B cell (primary cell): ENCODE results near the gene ADAM19. TPM values are rescaled to one million over a fixed set of nuclear protein-coding genes. Genes with fewer than 3 reads are reported as not detected.

Source experiments
- ATAC-seq: fragments of 200-7000 bp; cut with Tn5 transposase; one replicate; pipeline ENCODE4 v1.10.0; 2021; ENCODE audit warnings: low read depth, mild to moderate bottlenecking, moderate number of reproducible peaks, moderate library complexity
- CTCF ChIA-PET: fragments of 350-600 bp; sonication (Branson Sonifier 250); formaldehyde crosslinking; loops from one replicate; lab custom pipeline; 2021; ENCODE audit warnings: antibody characterized with exemption, inconsistent platforms; lab: Charles Lee
- POLR2A ChIA-PET: fragments of 350-600 bp; sonication (Branson Sonifier 250); formaldehyde crosslinking; loops from one replicate; lab custom pipeline; 2021; ENCODE audit warnings: antibody characterized with exemption; lab: Charles Lee
- DNase-seq: peaks from one replicate; pipeline ENCODE4 v3.0.0; 2013
- H2AFZ ChIP-seq: 2 replicates; pipeline ENCODE4 v1.6.1; 2012; ENCODE audit warnings: mild to moderate bottlenecking, low read depth, low read length; ENCODE audit not compliant: insufficient read depth, poor library complexity, severe bottlenecking
- H3K27ac ChIP-seq, 2 donors: 1 replicate in 1 of 2; 2 replicates in 1 of 2; pipeline ENCODE4 v1.5.1; 2012 to 2013; ENCODE audit warnings: low read length in 2 of 2, mild to moderate bottlenecking in 2 of 2, moderate library complexity in 1 of 2
- H3K27me3 ChIP-seq, 4 experiments: fragments of 200-600 bp in 1 of 4; sonication (generic) in 1 of 4; replicated peaks in 1 of 4; 1 replicate in 2 of 4; 2 replicates in 2 of 4; pipeline versions ENCODE4 v1.6.1 to v1.7.0; 2013 to 2016; ENCODE audit warnings: low read length in 3 of 4, mild to moderate bottlenecking in 2 of 4, mixed read lengths in 1 of 4, moderate library complexity in 1 of 4; ENCODE audit not compliant: insufficient read depth in 4 of 4, control insufficient read depth in 3 of 4; ENCODE audit errors: control extremely low read depth in 1 of 4
- H3K36me3 ChIP-seq, 2 experiments: replicated peaks in 1 of 2; 1 replicate in 1 of 2; 2 replicates in 1 of 2; pipeline versions ENCODE4 v1.6.1 to v1.7.1; 2013; ENCODE audit warnings: low read length in 1 of 2; ENCODE audit not compliant: insufficient read depth in 2 of 2, control insufficient read depth in 1 of 2; ENCODE audit errors: control extremely low read depth in 1 of 2, extremely low read depth in 1 of 2
- H3K4me1 ChIP-seq, 2 donors: fragments of 200-600 bp in 1 of 2; sonication (generic) in 1 of 2; 1 replicate in 1 of 2; 2 replicates in 1 of 2; pipeline versions ENCODE4 v1.5.1 to v1.6.1; 2013 to 2017; ENCODE audit warnings: low read length in 2 of 2; ENCODE audit not compliant: control insufficient read depth in 2 of 2, insufficient read depth in 2 of 2
- H3K4me2 ChIP-seq: replicated peaks from 2 replicates; pipeline ENCODE3; 2012; ENCODE audit warnings: mild to moderate bottlenecking, low read depth, low read length; ENCODE audit not compliant: poor library complexity, severe bottlenecking
- H3K4me3 ChIP-seq, 5 experiments: fragments of 200-600 bp in 1 of 5; sonication (generic) in 1 of 5; 1 replicate in 3 of 5; 2 replicates in 2 of 5; pipeline versions ENCODE4 v1.5.1 to v1.7.0; 2011 to 2016; ENCODE audit warnings: low read length in 4 of 5, mild to moderate bottlenecking in 4 of 5, low read depth in 2 of 5, control low read depth in 1 of 5, moderate library complexity in 1 of 5; ENCODE audit not compliant: insufficient read depth in 1 of 5; ENCODE audit errors: control extremely low read depth in 1 of 5, extremely low read depth in 1 of 5
- H3K79me2 ChIP-seq: fragments of 200-600 bp; sonication (generic); one replicate; pipeline ENCODE4 v1.6.0; 2016; ENCODE audit warnings: low read length; ENCODE audit not compliant: control insufficient read depth, insufficient read depth
- H3K9ac ChIP-seq: fragments of 200-600 bp; sonication (generic); 2 replicates; pipeline ENCODE4 v1.6.1; 2017; ENCODE audit warnings: mild to moderate bottlenecking, low read length, moderate library complexity
- H3K9me3 ChIP-seq, 3 donors: one replicate each; pipeline versions ENCODE4 v1.6.1 to v1.7.1; 2013; ENCODE audit warnings: low read length in 2 of 3; ENCODE audit not compliant: control insufficient read depth in 2 of 3, insufficient read depth in 1 of 3; ENCODE audit errors: control extremely low read depth in 1 of 3
- H4K20me1 ChIP-seq: 2 replicates; pipeline ENCODE4 v1.6.0; 2012; ENCODE audit warnings: mild to moderate bottlenecking, low read length; ENCODE audit not compliant: insufficient read depth, control insufficient read depth, poor library complexity, severe bottlenecking
- H3K27ac Mint-ChIP-seq: one replicate; pipeline ENCODE4 v1.8.0; 2021; ENCODE audit warnings: mixed read lengths
- H3K27me3 Mint-ChIP-seq: one replicate; pipeline ENCODE4 v1.8.0; 2021; ENCODE audit warnings: mixed read lengths
- H3K4me1 Mint-ChIP-seq: one replicate; pipeline ENCODE4 v1.8.0; 2021; ENCODE audit warnings: mixed read lengths
- H3K4me3 Mint-ChIP-seq: one replicate; pipeline ENCODE4 v1.8.0; 2021; ENCODE audit warnings: mixed read lengths
- H3K9me3 Mint-ChIP-seq: one replicate; pipeline ENCODE4 v1.8.0; 2022; ENCODE audit warnings: mixed read lengths; ENCODE audit not compliant: insufficient read depth
- EZH2 ChIP-seq: IDR thresholded peaks from 2 replicates; pipeline ENCODE4 v1.6.1; 2012; ENCODE audit warnings: borderline replicate concordance, low read depth, mild to moderate bottlenecking, moderate library complexity, low read length; ENCODE audit not compliant: insufficient read depth, poor library complexity, severe bottlenecking
- whole genome bisulfite sequencing: methylation state at CpG from one replicate; pipeline ENCODE4 v1.1.5; 2013; ENCODE audit warnings: missing lambda C conversion rate; ENCODE audit not compliant: insufficient coverage; 5-methylcytosine and 5-hydroxymethylcytosine counted together
- intact Hi-C: fragments of 100-400 bp; cut with micrococcal nuclease; formaldehyde crosslinking; loops from one replicate; pipeline ENCODE4 v1.10.0; 2022
- polyA plus RNA-seq: library from polyadenylated mRNA; depleted of rRNA; stranded (reverse); fragments of >200 nt; gene quantifications from 2 replicates; pipeline ENCODE4 v1.2.3, GENCODE V29; 2012
- total RNA-seq, 2 donors: library from RNA; stranded (reverse); fragments of 120-200 nt in 1 of 2; gene quantifications; 1 replicate in 1 of 2; 2 replicates in 1 of 2; pipeline versions ENCODE4 v1.2.3 to v1.2.4, GENCODE V29; 2013 to 2022
- TF ChIP-seq, protein P1 (sequence below): fragments of 200-600 bp; IDR thresholded peaks from one replicate; pipeline ENCODE4 v1.8.0; 2022; ENCODE audit warnings: antibody characterized with exemption, mild to moderate bottlenecking

The ADAM19 gene
- total and polyA plus RNA-seq, 2 donors (not counting 1 experiment from before 2014, with no cell fraction given): 110 to 171 TPM

DNA sequence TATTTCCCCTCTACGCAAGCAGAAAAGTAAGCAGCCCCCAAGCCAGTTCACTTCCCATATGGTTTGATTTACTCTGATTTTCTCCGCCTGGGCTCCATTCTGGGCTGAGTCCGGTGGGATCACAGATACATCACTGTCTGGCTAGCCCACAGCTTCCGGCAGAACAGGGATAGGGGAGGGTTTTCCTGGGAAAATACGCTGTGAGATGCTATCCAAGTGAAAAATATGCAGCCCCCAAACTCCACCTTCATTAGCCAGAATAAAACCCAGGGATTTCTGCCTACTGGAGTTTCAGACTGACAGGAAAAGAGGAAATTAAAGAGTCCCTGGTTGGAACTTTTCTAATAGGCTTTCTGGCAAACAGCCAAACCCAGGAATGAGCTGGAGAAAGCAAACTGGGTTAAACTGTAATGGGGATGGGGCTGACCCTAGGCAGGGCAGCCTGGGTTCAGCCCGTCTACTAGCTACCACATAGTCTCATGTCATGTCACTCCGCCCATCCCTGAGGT, 132.5 kb downstream of the ADAM19 start:
- no peak overlapping the region for H3K9ac ChIP-seq
- no peaks in the 10 kb centered on the region for H3K27me3 Mint-ChIP-seq
- DNase-seq: no peak
- no peak overlapping the region for H3K4me3 ChIP-seq
- no peak for ATAC-seq
- H3K4me1 Mint-ChIP-seq: no peaks in the 10 kb centered on the region
- no peak overlapping the region for H3K4me2 ChIP-seq
- no peak overlapping the region for H2AFZ ChIP-seq
- intact Hi-C loops: no loop called here
- POLR2A ChIA-PET: no interaction called here
- TF ChIP-seq, protein P1, sequence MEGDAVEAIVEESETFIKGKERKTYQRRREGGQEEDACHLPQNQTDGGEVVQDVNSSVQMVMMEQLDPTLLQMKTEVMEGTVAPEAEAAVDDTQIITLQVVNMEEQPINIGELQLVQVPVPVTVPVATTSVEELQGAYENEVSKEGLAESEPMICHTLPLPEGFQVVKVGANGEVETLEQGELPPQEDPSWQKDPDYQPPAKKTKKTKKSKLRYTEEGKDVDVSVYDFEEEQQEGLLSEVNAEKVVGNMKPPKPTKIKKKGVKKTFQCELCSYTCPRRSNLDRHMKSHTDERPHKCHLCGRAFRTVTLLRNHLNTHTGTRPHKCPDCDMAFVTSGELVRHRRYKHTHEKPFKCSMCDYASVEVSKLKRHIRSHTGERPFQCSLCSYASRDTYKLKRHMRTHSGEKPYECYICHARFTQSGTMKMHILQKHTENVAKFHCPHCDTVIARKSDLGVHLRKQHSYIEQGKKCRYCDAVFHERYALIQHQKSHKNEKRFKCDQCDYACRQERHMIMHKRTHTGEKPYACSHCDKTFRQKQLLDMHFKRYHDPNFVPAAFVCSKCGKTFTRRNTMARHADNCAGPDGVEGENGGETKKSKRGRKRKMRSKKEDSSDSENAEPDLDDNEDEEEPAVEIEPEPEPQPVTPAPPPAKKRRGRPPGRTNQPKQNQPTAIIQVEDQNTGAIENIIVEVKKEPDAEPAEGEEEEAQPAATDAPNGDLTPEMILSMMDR: no peak
- no peak for TF ChIP-seq EZH2
- WGBS: 94% methylated on average over 2 of the region's 7 CpGs
- H3K27ac ChIP-seq: no peak overlapping the region
- CTCF ChIA-PET: no interaction called here
- H3K9me3 Mint-ChIP-seq: no peaks in the 10 kb centered on the region
- no peak overlapping the region for H3K4me3 Mint-ChIP-seq
- H4K20me1 ChIP-seq: no peaks in the 10 kb centered on the region
- H3K4me1 ChIP-seq: no peaks in the 10 kb centered on the region
- no peaks in the 10 kb centered on the region for H3K36me3 ChIP-seq
- no peak overlapping the region for H3K27ac Mint-ChIP-seq
- H3K27me3 ChIP-seq: no peaks in the 10 kb centered on the region
- H3K9me3 ChIP-seq: no peaks in the 10 kb centered on the region
- H3K79me2 ChIP-seq: no peaks in the 10 kb centered on the region

DNA sequence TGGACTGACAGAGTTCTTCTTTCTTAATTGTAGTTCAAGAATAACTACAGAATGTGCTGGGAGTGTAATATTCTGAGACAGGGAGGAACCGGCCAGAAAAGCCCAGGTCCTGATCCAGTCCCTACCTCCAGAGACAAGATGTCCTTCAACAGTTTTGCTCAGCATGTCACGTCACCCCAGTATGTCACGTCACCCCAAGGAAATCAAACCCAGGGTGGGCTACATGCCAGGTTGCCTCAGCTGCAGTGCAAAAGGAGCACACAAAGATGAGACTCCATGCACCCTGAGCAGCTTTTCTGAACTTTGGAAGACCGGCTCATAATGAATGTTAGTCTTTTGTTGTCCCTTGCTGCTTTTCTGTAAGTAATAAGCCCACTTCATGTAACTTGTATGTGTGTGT, 141.5 kb downstream of the ADAM19 start:
- whole genome bisulfite sequencing: 96% methylated on average over 3 of the region's 4 CpGs
- peaks cover 8 to 11% of the 10 kb centered on the region in 2 donors for H3K4me1 ChIP-seq
- ChIA-PET CTCF (interaction anchor here (0.7 to 7.4 kb wide), 13 partner anchors 16 to 309 kb away, joined by 3 to 162 read pairs (median 8); partner anchors contain the start of genes LSM11 and NIPAL4), POLR2A (no interaction called here)
- DNase-seq (no peak), ATAC-seq (no peak)
- no peak overlapping the region for H2AFZ ChIP-seq
- no peaks in the 10 kb centered on the region for H3K27me3 ChIP-seq
- Mint-ChIP-seq H3K4me1 (peaks cover 18% of the 10 kb centered on the region), H3K27ac (no peak overlapping the region), H3K9me3 (no peaks in the 10 kb centered on the region), H3K27me3 (no peaks in the 10 kb centered on the region), H3K4me3 (no peak overlapping the region)
- no peaks in the 10 kb centered on the region for H3K36me3 ChIP-seq
- peaks cover 3% of the 10 kb centered on the region for H3K79me2 ChIP-seq
- no peak overlapping the region for H3K4me3 ChIP-seq
- H3K27ac ChIP-seq: no peak overlapping the region
- peaks cover 0 to 4% (median 0%) of the 10 kb centered on the region in 3 donors for H3K9me3 ChIP-seq
- H3K4me2 ChIP-seq: no peak overlapping the region
- TF ChIP-seq, protein P1: no peak
- no peak for TF ChIP-seq EZH2
- intact Hi-C loops: loop anchor here (5.0 to 10.0 kb wide), 3 partner anchors 108 to 238 kb away; partner anchors contain the start of genes ADAM19 and C5orf52
- no peaks in the 10 kb centered on the region for H4K20me1 ChIP-seq
- H3K9ac ChIP-seq: no peak overlapping the region
